Natural killer cell (primary cell): ENCODE results near the gene RAB31. TPM values are rescaled to one million over a fixed set of nuclear protein-coding genes. Genes with fewer than 3 reads are reported as not detected.

ENCODE experiments used
- ATAC-seq, 3 donors: fragments of 150-1000 bp in 2 of 3; fragments of 200-7000 bp in 1 of 3; cut with Tn5 transposase; 1 replicate in 1 of 3; 2 replicates in 2 of 3; pipeline ENCODE4 v1.10.0; 2021; ENCODE audit warnings: mild to moderate bottlenecking in 2 of 3, moderate library complexity in 2 of 3
- DNase-seq, 2 donors: peaks; one replicate each; pipeline versions ENCODE4 v3.0.0 to v3.0.0-alpha.2; 2013 to 2021; ENCODE audit warnings: mixed read lengths in 1 of 2
- H3K27ac ChIP-seq: one replicate; pipeline ENCODE4 v1.5.1; 2013; ENCODE audit warnings: mild to moderate bottlenecking, low read length
- H3K27me3 ChIP-seq: one replicate; pipeline ENCODE4 v1.6.1; 2013; ENCODE audit warnings: low read length; ENCODE audit not compliant: control insufficient read depth, insufficient read depth
- H3K36me3 ChIP-seq: one replicate; pipeline ENCODE4 v1.6.1; 2013; ENCODE audit warnings: low read length; ENCODE audit not compliant: control insufficient read depth, insufficient read depth
- H3K4me1 ChIP-seq: one replicate; pipeline ENCODE4 v1.6.1; 2013; ENCODE audit warnings: low read length; ENCODE audit not compliant: control insufficient read depth, insufficient read depth
- H3K4me3 ChIP-seq: one replicate; pipeline ENCODE4 v1.5.1; 2013; ENCODE audit warnings: low read length
- H3K9me3 ChIP-seq: one replicate; pipeline ENCODE4 v1.6.1; 2013; ENCODE audit warnings: low read length; ENCODE audit not compliant: control insufficient read depth, insufficient read depth
- H3K27ac Mint-ChIP-seq, 2 donors: one replicate each; pipeline ENCODE4 v1.8.0; 2022; ENCODE audit warnings: mild to moderate bottlenecking in 2 of 2, mixed read lengths in 2 of 2, moderate library complexity in 1 of 2
- H3K27me3 Mint-ChIP-seq, 2 donors: one replicate each; pipeline ENCODE4 v1.8.0; 2022; ENCODE audit warnings: low read depth in 2 of 2, mixed read lengths in 2 of 2
- H3K36me3 Mint-ChIP-seq: one replicate; pipeline ENCODE4 v1.8.0; 2022; ENCODE audit warnings: mixed read lengths
- H3K4me1 Mint-ChIP-seq, 2 donors: one replicate each; pipeline ENCODE4 v1.8.0; 2022; ENCODE audit warnings: mixed read lengths in 2 of 2
- H3K4me3 Mint-ChIP-seq: one replicate; pipeline ENCODE4 v1.8.0; 2022; ENCODE audit warnings: mild to moderate bottlenecking, moderate library complexity, mixed read lengths
- H3K9me3 Mint-ChIP-seq, 2 donors: one replicate each; pipeline ENCODE4 v1.8.0; 2022; ENCODE audit warnings: mixed read lengths in 2 of 2
- CTCF ChIP-seq: fragments of 200-600 bp; IDR thresholded peaks from one replicate; pipeline ENCODE4 v1.8.0; 2022; ENCODE audit warnings: antibody characterized with exemption
- WGBS: methylation state at CpG from one replicate; pipeline ENCODE4 v1.1.7; 2013; ENCODE audit warnings: missing lambda C conversion rate; ENCODE audit not compliant: insufficient coverage; 5-methylcytosine and 5-hydroxymethylcytosine counted together
- intact Hi-C: fragments of 100-400 bp; cut with micrococcal nuclease; formaldehyde crosslinking; loops from one replicate; pipeline ENCODE4 v1.14.2; 2022
- total RNA-seq, 4 donors: library from RNA; stranded (reverse); fragments of 120-200 nt in 1 of 4; gene quantifications; one replicate each; pipeline versions ENCODE4 v1.2.3 to v1.2.4, GENCODE V29; 2013 to 2022

Gene RAB31
- total RNA-seq, 3 donors from 2014 or later (not counting 1 experiment from before 2014, with no cell fraction given) = 5.3 to 26.1 (median 9.9) TPM

- Mint-ChIP-seq H3K9me3 (no peaks in the 10 kb centered on the region), H3K27ac (no peak overlapping the region), H3K36me3 (no peaks in the 10 kb centered on the region), H3K4me3 (no peak overlapping the region), H3K4me1 (no peaks in the 10 kb centered on the region), H3K27me3 (peaks cover 5 to 16% of the 10 kb centered on the region in 2 donors)
- H3K4me1 ChIP-seq = no peaks in the 10 kb centered on the region
- H3K36me3 ChIP-seq = no peaks in the 10 kb centered on the region
- no peaks in the 10 kb centered on the region for H3K9me3 ChIP-seq
- no peak overlapping the region for H3K27ac ChIP-seq
- DNase-seq (no peak), ATAC-seq (no peak)
- 87% methylated on average over 19 of the region's 19 CpGs for WGBS
- TF ChIP-seq CTCF = no peak
- H3K27me3 ChIP-seq = no peaks in the 10 kb centered on the region
- intact Hi-C loops = no loop called here
- no peak overlapping the region for H3K4me3 ChIP-seq
Measured at GRCh38 chr18:9803698-9804516, 95.8 kb downstream of the RAB31 start.

- Mint-ChIP-seq H3K4me3 (no peak overlapping the region), H3K27ac (no peak overlapping the region), H3K36me3 (no peaks in the 10 kb centered on the region), H3K4me1 (no peaks in the 10 kb centered on the region), H3K9me3 (no peaks in the 10 kb centered on the region), H3K27me3 (peaks cover 5 to 16% of the 10 kb centered on the region in 2 donors)
- ATAC-seq (no peak), DNase-seq (no peak)
- Histone ChIP-seq H3K4me1 (no peaks in the 10 kb centered on the region), H3K4me3 (no peak overlapping the region), H3K9me3 (no peaks in the 10 kb centered on the region), H3K36me3 (no peaks in the 10 kb centered on the region), H3K27me3 (no peaks in the 10 kb centered on the region), H3K27ac (no peak overlapping the region)
- intact Hi-C loops = no loop called here
- 87% methylated on average over 5 of the region's 5 CpGs for WGBS
- no peak for TF ChIP-seq CTCF
Measured at GRCh38 chr18:9804517-9805104, 96.5 kb downstream of the RAB31 start.

- DNase-seq (no peak), ATAC-seq (no peak)
- H3K36me3 Mint-ChIP-seq = no peaks in the 10 kb centered on the region
- H3K4me3 Mint-ChIP-seq = no peak overlapping the region
- H3K27ac Mint-ChIP-seq = no peak overlapping the region
- Histone ChIP-seq H3K27ac (no peak overlapping the region), H3K4me3 (no peak overlapping the region), H3K4me1 (no peaks in the 10 kb centered on the region), H3K36me3 (no peaks in the 10 kb centered on the region), H3K27me3 (no peaks in the 10 kb centered on the region), H3K9me3 (no peaks in the 10 kb centered on the region)
- H3K4me1 Mint-ChIP-seq = no peaks in the 10 kb centered on the region
- no peak for TF ChIP-seq CTCF
- no peaks in the 10 kb centered on the region for H3K9me3 Mint-ChIP-seq
- 94% methylated on average over 9 of the region's 9 CpGs for WGBS
- peaks cover 1 to 5% of the 10 kb centered on the region in 2 donors for H3K27me3 Mint-ChIP-seq
- intact Hi-C loops = no loop called here
Measured at GRCh38 chr18:9806905-9807304, 98.8 kb downstream of the RAB31 start.
